Airway epithelial cell (primary cell): Measurements from ENCODE around the gene LMO3. TPM values are rescaled to one million over a fixed set of nuclear protein-coding genes. Genes with fewer than 3 reads are reported as not detected.

ENCODE experiments used
- total RNA-seq: library from RNA; depleted of rRNA; stranded (reverse); fragments of >200 nt; gene quantifications from 2 replicates; pipeline ENCODE4 v1.2.3, GENCODE V29; 2015

LMO3 gene
- 10.3 and 10.9 TPM in 2 replicates for total RNA-seq

GRCh38 chr12:16606117-16606200 is at the start of gene LMO3:
Gene LMO3 (minus strand): TSS chr12:16606162. CDS start chr12:16600860, 5,302 bp downstream.

